GM20000 (cell line): ENCODE data around the gene NFIB.

ENCODE experiments used
- DNase-seq: peaks from one replicate; pipeline ENCODE4 v3.0.0; 2012; ENCODE audit warnings: low spot score
- CTCF ChIP-seq: IDR thresholded peaks from 2 replicates; pipeline ENCODE4 v1.5.1; 2012; ENCODE audit warnings: mild to moderate bottlenecking, control low read depth; ENCODE audit errors: extremely low read depth, missing control alignments

NFIB gene

GRCh38 chr9:14272927-14273528 is 40.9 kb downstream of the NFIB start:
- DNase-seq, result no peak
- no peak for TF ChIP-seq CTCF

GRCh38 chr9:14271093-14271673 is 42.8 kb downstream of the NFIB start:
- no peak for DNase-seq
- TF ChIP-seq CTCF, result no peak

GRCh38 chr9:14270358-14271092 is 43.4 kb downstream of the NFIB start:
- no peak for DNase-seq
- TF ChIP-seq CTCF, result no peak

GRCh38 chr9:14269916-14270315 is 44.0 kb downstream of the NFIB start:
- no peak for DNase-seq

GRCh38 chr9:14263707-14264483 is 50.0 kb downstream of the NFIB start:
- TF ChIP-seq CTCF, result no peak
- DNase-seq, result no peak

More at GRCh38 chr9:14269916-14270315, 44.0 kb downstream of the NFIB start:
- no peak for TF ChIP-seq CTCF

GRCh38 chr9:14262827-14263226 is 51.1 kb downstream of the NFIB start:
- no peak for TF ChIP-seq CTCF
- DNase-seq, result no peak
